HepG2 (cell line): ENCODE measurements around the gene RPE. TPM values are rescaled to one million over a fixed set of nuclear protein-coding genes. Genes with fewer than 3 reads are reported as not detected.

Source experiments
- ATAC-seq: fragments of 200-7000 bp; cut with Tn5 transposase; 3 replicates; pipeline ENCODE4 v1.9.1; 2020; ENCODE audit warnings: mild to moderate bottlenecking, moderate library complexity
- BruUV-seq: library from RNA; stranded (reverse); fragments of 400-500 nt; replicated peaks from 2 replicates; lab custom pipeline; 2021; lab: Mats Ljungman, UMichigan
- CTCF ChIA-PET: fragments of 300-600 bp; formaldehyde crosslinking; extraction: SDS; loops from one replicate; lab custom pipeline; 2021; ENCODE audit warnings: low total read pairs, inconsistent platforms, low intra/inter-chr PET ratio; lab: Yijun Ruan, JAX
- POLR2A ChIA-PET: fragments of 350-600 bp; sonication (Branson Sonifier 250); formaldehyde crosslinking; loops from one replicate; lab custom pipeline; 2020; ENCODE audit warnings: antibody characterized with exemption, inconsistent platforms; lab: Yijun Ruan, JAX
- DNase-seq: peaks from one replicate; pipeline ENCODE4 v3.0.0-alpha.2; 2015; ENCODE audit warnings: low spot score
- FAIRE-seq: peaks from 3 replicates; lab custom pipeline; 2011; peaks lifted over from hg19 to GRCh38; lab: Jason Lieb, UNC
- H2AFZ ChIP-seq: one replicate; pipeline ENCODE4 v1.6.1; 2011; ENCODE audit warnings: low read length, inconsistent platforms
- H3K27ac ChIP-seq: fragments of 300-600 bp; 3 replicates; pipeline ENCODE4 v1.8.0; 2011; ENCODE audit warnings: mixed run types, mild to moderate bottlenecking, mixed read lengths, low read length, inconsistent platforms; ENCODE audit not compliant: insufficient read depth; ENCODE audit errors: extremely low read length
- H3K27me3 ChIP-seq, 2 experiments: fragments of 200-600 bp in 1 of 2; 2 replicates in 1 of 2; 3 replicates in 1 of 2; pipeline versions ENCODE4 v1.6.0 to v1.8.0; 2011; ENCODE audit warnings: low read length in 2 of 2, mild to moderate bottlenecking in 2 of 2, moderate library complexity in 2 of 2, inconsistent platforms in 1 of 2; ENCODE audit not compliant: insufficient read depth in 2 of 2, control insufficient read depth in 1 of 2
- H3K36me3 ChIP-seq, 2 experiments: fragments of 200-600 bp in 1 of 2; replicated peaks in 1 of 2; 2 replicates in 1 of 2; 3 replicates in 1 of 2; pipeline versions ENCODE4 v1.5.1 to v1.8.0; 2011; ENCODE audit warnings: low read length in 2 of 2, inconsistent platforms in 1 of 2; ENCODE audit not compliant: insufficient read depth in 2 of 2, control insufficient read depth in 1 of 2
- H3K4me1 ChIP-seq: 2 replicates; pipeline ENCODE4 v1.5.1; 2012; ENCODE audit warnings: low read length, inconsistent platforms; ENCODE audit not compliant: insufficient read depth
- H3K4me2 ChIP-seq: 2 replicates; pipeline ENCODE4 v1.6.0; 2011; ENCODE audit warnings: low read depth, low read length, inconsistent platforms
- H3K4me3 ChIP-seq, 3 experiments: fragments of 200-600 bp in 1 of 3; sonication (generic), shearing (Covaris generic) in 1 of 3; replicated peaks in 1 of 3; 2 replicates each; pipeline ENCODE4 v1.5.1; 2011 to 2016; ENCODE audit warnings: low read length in 3 of 3, inconsistent platforms in 2 of 3, low read depth in 2 of 3, mild to moderate bottlenecking in 2 of 3, control low read depth in 1 of 3, mixed read lengths in 1 of 3; ENCODE audit not compliant: insufficient read depth in 1 of 3
- H3K79me2 ChIP-seq: one replicate; pipeline ENCODE4 v1.6.1; 2011; ENCODE audit warnings: low read length, inconsistent platforms; ENCODE audit not compliant: insufficient read depth
- H3K9ac ChIP-seq: 2 replicates; pipeline ENCODE4 v1.6.0; 2011; ENCODE audit warnings: mild to moderate bottlenecking, low read depth, low read length, inconsistent platforms; ENCODE audit not compliant: insufficient read depth
- H3K9me3 ChIP-seq: 2 replicates; pipeline ENCODE4 v1.5.1; 2012; ENCODE audit warnings: mild to moderate bottlenecking, low read length
- H4K20me1 ChIP-seq: 2 replicates; pipeline ENCODE4 v1.6.0; 2011; ENCODE audit warnings: inconsistent platforms, mild to moderate bottlenecking, low read length, moderate library complexity; ENCODE audit not compliant: insufficient read depth
- AGO2 ChIP-seq: fragments of 200-400 bp; formaldehyde crosslinking; optimal IDR thresholded peaks from 2 replicates; pipeline ENCODE3; 2017; ENCODE audit warnings: mild to moderate bottlenecking, low read depth, low read length, moderate library complexity
- ARNT ChIP-seq: fragments of 450-650 bp; IDR thresholded peaks from 2 replicates; pipeline ENCODE4 v1.6.1; 2017
- CENPBD1 ChIP-seq: sonication (generic); formaldehyde crosslinking; IDR thresholded peaks from 2 replicates; pipeline ENCODE4 v1.8.0; 2022; ENCODE audit warnings: missing genetic modification reagents, low read depth, mild to moderate bottlenecking, borderline replicate concordance
- FOXO1 ChIP-seq: sonication (generic); formaldehyde crosslinking; IDR thresholded peaks from 2 replicates; pipeline ENCODE4 v1.4.0; 2020; ENCODE audit warnings: missing genetic modification reagents
- GABPB1 ChIP-seq: IDR thresholded peaks from 2 replicates; pipeline ENCODE4 v1.6.1; 2016; ENCODE audit warnings: mild to moderate bottlenecking, missing genetic modification reagents, moderate library complexity, missing compliant biosample characterization
- GFI1 ChIP-seq: sonication (generic); formaldehyde crosslinking; IDR thresholded peaks from 2 replicates; pipeline ENCODE4 v1.5.0; 2020; ENCODE audit warnings: missing genetic modification reagents, mild to moderate bottlenecking, borderline replicate concordance
- GZF1 ChIP-seq: sonication (generic); formaldehyde crosslinking; IDR thresholded peaks from 2 replicates; pipeline ENCODE4 v1.5.1; 2020; ENCODE audit warnings: mild to moderate bottlenecking, missing genetic modification reagents
- HNRNPL ChIP-seq: fragments of 200-400 bp; formaldehyde crosslinking; IDR thresholded peaks from 2 replicates; pipeline ENCODE4 v1.6.1; 2017; ENCODE audit warnings: mild to moderate bottlenecking, low read depth, low read length
- MAFK ChIP-seq, 2 experiments: IDR thresholded peaks in 1 of 2; conservative IDR thresholded peaks in 1 of 2; 2 replicates each; pipeline ENCODE4 v1.6.1; 2011; ENCODE audit warnings: improper control_type of control experiment in 2 of 2, low read length in 2 of 2
- PCBP1 ChIP-seq: fragments of 200-400 bp; formaldehyde crosslinking; IDR thresholded peaks from 2 replicates; pipeline ENCODE4 v1.6.1; 2017; ENCODE audit warnings: mild to moderate bottlenecking, low read depth, low read length, borderline replicate concordance
- RNF2 ChIP-seq: fragments of 450-650 bp; conservative IDR thresholded peaks from 2 replicates; pipeline ENCODE4 v1.6.1; 2016; ENCODE audit warnings: low read depth
- TBX3 ChIP-seq: fragments of 450-650 bp; IDR thresholded peaks from 2 replicates; pipeline ENCODE4 v1.6.1; 2017; ENCODE audit warnings: antibody characterized with exemption, mild to moderate bottlenecking, inconsistent platforms, borderline replicate concordance
- YEATS4 ChIP-seq: sonication (generic); formaldehyde crosslinking; IDR thresholded peaks from 2 replicates; pipeline ENCODE4 v1.4.0; 2020; ENCODE audit warnings: missing genetic modification reagents, borderline replicate concordance
- ZBTB2 ChIP-seq: sonication (generic); formaldehyde crosslinking; IDR thresholded peaks from 2 replicates; pipeline ENCODE4 v1.8.0; 2022; ENCODE audit warnings: low read depth, missing genetic modification reagents
- ZFP62 ChIP-seq: sonication (generic); formaldehyde crosslinking; IDR thresholded peaks from 2 replicates; pipeline ENCODE4 v1.4.0; 2020; ENCODE audit warnings: missing genetic modification reagents
- ZNF260 ChIP-seq: sonication (generic); formaldehyde crosslinking; IDR thresholded peaks from 2 replicates; pipeline ENCODE4 v1.4.0; 2020; ENCODE audit warnings: missing genetic modification reagents, low read depth, mild to moderate bottlenecking, borderline replicate concordance
- ZNF274 ChIP-seq: sonication (generic); formaldehyde crosslinking; IDR thresholded peaks from 2 replicates; pipeline ENCODE4 v1.5.1; 2020; ENCODE audit warnings: mild to moderate bottlenecking, missing genetic modification reagents
- ZNF33A ChIP-seq: sonication (generic); formaldehyde crosslinking; IDR thresholded peaks from 2 replicates; pipeline ENCODE4 v1.5.1; 2020; ENCODE audit warnings: missing genetic modification reagents, mild to moderate bottlenecking, moderate library complexity, borderline replicate concordance
- ZNF737 ChIP-seq: sonication (generic); formaldehyde crosslinking; IDR thresholded peaks from 2 replicates; pipeline ENCODE4 v1.5.0; 2020; ENCODE audit warnings: missing genetic modification reagents, mild to moderate bottlenecking, borderline replicate concordance
- ZSCAN5A ChIP-seq: sonication (generic); formaldehyde crosslinking; IDR thresholded peaks from 2 replicates; pipeline ENCODE4 v1.8.0; 2022; ENCODE audit warnings: mild to moderate bottlenecking, missing genetic modification reagents, borderline replicate concordance
- WGBS: methylation state at CpG from one replicate; pipeline ENCODE4 v1.1.6; 2017; ENCODE audit warnings: low lambda C conversion rate; 5-methylcytosine and 5-hydroxymethylcytosine counted together
- in situ Hi-C: cut with HindIII; loops from 2 replicates; pipeline ENCODE4 v1.10.0; 2017; ENCODE audit warnings: low pct_unique_long_range_greater_than_20kb; ENCODE audit not compliant: extremely low pct_ligation_motif_present
- intact Hi-C: fragments of 100-400 bp; cut with micrococcal nuclease; formaldehyde crosslinking; loops from one replicate; pipeline ENCODE4 v1.10.0; 2022; ENCODE audit not compliant: unreplicated experiment
- polyA plus RNA-seq, 8 experiments: library from polyadenylated mRNA; depleted of rRNA in 3 of 8; stranded (reverse) in 7 of 8; unstranded in 1 of 8; fragments of >200 nt; fragmentation: Illumina TruSeq in 4 of 8; extraction: Trizol in 4 of 8; gene quantifications; 2 replicates each; pipeline versions ENCODE4 v1.2.1 to v1.2.3, GENCODE V29; 2011 to 2016; ENCODE audit warnings: low read depth in 4 of 8, missing spikeins in 1 of 8, mixed read lengths in 1 of 8; ENCODE audit not compliant: insufficient read depth in 1 of 8
- total RNA-seq, 5 experiments: library from RNA; depleted of rRNA; stranded (reverse); fragments of >200 nt; fragmentation: Illumina TruSeq; extraction: Trizol; gene quantifications; 2 replicates each; pipeline ENCODE4 v1.2.3, GENCODE V29; 2016; ENCODE audit warnings: low read depth in 1 of 5

Gene RPE
- total and polyA plus RNA-seq, 2 of the 13 experiments (the other 11 are each of a cell fraction or from before 2014, with no cell fraction given), result 72.3 to 107 TPM

GRCh38 chr2:209960676-209961630 is 41.5 kb upstream of the RPE start (continued):
- no peak for TF ChIP-seq ZNF33A
- no peak for TF ChIP-seq ZNF274
- 0 out of 2 replicates have a peak, but pooled peaks have one; percentile 26 for TF ChIP-seq RNF2
- TF ChIP-seq MAFK (conservative IDR thresholded peaks at IDR 0.05 in 1 of 2, IDR thresholded peaks at IDR 0.05 in 1 of 2; ENCODE audit: low read length in 2 of 2), result peak; percentile 38 to 64; a peak in 3 of 4 replicates

- Histone ChIP-seq H3K27ac (no peak overlapping the region), H2AFZ (no peak overlapping the region), H3K4me2 (no peak overlapping the region), H3K9ac (no peak overlapping the region), H3K4me3 (no peak overlapping the region), H3K4me1 (no peaks in the 10 kb centered on the region), H3K36me3 (no peaks in the 10 kb centered on the region), H3K79me2 (no peaks in the 10 kb centered on the region), H3K27me3 (0 out of 5 replicates have a peak, but pooled peaks cover 0 to 1% of the 10 kb centered on the region in 2 experiments), H3K9me3 (no peaks in the 10 kb centered on the region), H4K20me1 (no peaks in the 10 kb centered on the region)
- ATAC-seq (no peak), FAIRE-seq (no peak), DNase-seq (no peak)
- 0% methylated on average over 2 of the region's 2 CpGs for WGBS
- no TSS peak for BruUV-seq
- in situ Hi-C loops, result loop anchor here (25.0 kb wide), 2 partner anchors 628 to 1553 kb away; partner anchors contain the start of gene PTH2R
- ChIA-PET CTCF (no interaction called here), POLR2A (no interaction called here)
- intact Hi-C loops, result loop anchor here (10.0 kb wide), 1 partner anchor 381 kb away; no protein-coding TSS in a partner anchor
- TF ChIP-seq ZNF260, result no peak
- no peak for TF ChIP-seq GZF1
- no peak for TF ChIP-seq TBX3
- no peak for TF ChIP-seq ZFP62 (CRISPR knock-in tag)
- no peak for TF ChIP-seq ZSCAN5A (CRISPR knock-in tag)
- TF ChIP-seq ZBTB2 (CRISPR knock-in tag), result no peak
- TF ChIP-seq CENPBD1 (CRISPR knock-in tag), result no peak
- TF ChIP-seq ARNT, result no peak
- TF ChIP-seq GABPB1, result no peak
- TF ChIP-seq GFI1 (CRISPR knock-in tag), result no peak
- no peak for TF ChIP-seq ZNF737 (CRISPR knock-in tag)
- TF ChIP-seq HNRNPL, result no peak
- no peak for TF ChIP-seq PCBP1
- no peak for TF ChIP-seq AGO2
- no peak for TF ChIP-seq YEATS4 (CRISPR knock-in tag)
- no peak for TF ChIP-seq FOXO1 (CRISPR knock-in tag)
These were observed 36.7 kb upstream of the RPE start for GRCh38 chr2:209965723-209966122.
